B cell (primary cell): Measurements from ENCODE around the gene TRABD2B. TPM values are rescaled to one million over a fixed set of nuclear protein-coding genes. Genes with fewer than 3 reads are reported as not detected.

Source experiments
- ATAC-seq: fragments of 200-7000 bp; cut with Tn5 transposase; one replicate; pipeline ENCODE4 v1.10.0; 2021; ENCODE audit warnings: low read depth, mild to moderate bottlenecking, moderate number of reproducible peaks, moderate library complexity
- CTCF ChIA-PET: fragments of 350-600 bp; sonication (Branson Sonifier 250); formaldehyde crosslinking; loops from one replicate; lab custom pipeline; 2021; ENCODE audit warnings: antibody characterized with exemption, inconsistent platforms; lab: Charles Lee
- POLR2A ChIA-PET: fragments of 350-600 bp; sonication (Branson Sonifier 250); formaldehyde crosslinking; loops from one replicate; lab custom pipeline; 2021; ENCODE audit warnings: antibody characterized with exemption; lab: Charles Lee
- DNase-seq: peaks from one replicate; pipeline ENCODE4 v3.0.0; 2013
- H2AFZ ChIP-seq: 2 replicates; pipeline ENCODE4 v1.6.1; 2012; ENCODE audit warnings: mild to moderate bottlenecking, low read depth, low read length; ENCODE audit not compliant: insufficient read depth, poor library complexity, severe bottlenecking
- H3K27ac ChIP-seq, 2 donors: 1 replicate in 1 of 2; 2 replicates in 1 of 2; pipeline ENCODE4 v1.5.1; 2012 to 2013; ENCODE audit warnings: low read length in 2 of 2, mild to moderate bottlenecking in 2 of 2, moderate library complexity in 1 of 2
- H3K27me3 ChIP-seq, 4 experiments: fragments of 200-600 bp in 1 of 4; sonication (generic) in 1 of 4; replicated peaks in 1 of 4; 1 replicate in 2 of 4; 2 replicates in 2 of 4; pipeline versions ENCODE4 v1.6.1 to v1.7.0; 2013 to 2016; ENCODE audit warnings: low read length in 3 of 4, mild to moderate bottlenecking in 2 of 4, mixed read lengths in 1 of 4, moderate library complexity in 1 of 4; ENCODE audit not compliant: insufficient read depth in 4 of 4, control insufficient read depth in 3 of 4; ENCODE audit errors: control extremely low read depth in 1 of 4
- H3K36me3 ChIP-seq, 2 experiments: replicated peaks in 1 of 2; 1 replicate in 1 of 2; 2 replicates in 1 of 2; pipeline versions ENCODE4 v1.6.1 to v1.7.1; 2013; ENCODE audit warnings: low read length in 1 of 2; ENCODE audit not compliant: insufficient read depth in 2 of 2, control insufficient read depth in 1 of 2; ENCODE audit errors: control extremely low read depth in 1 of 2, extremely low read depth in 1 of 2
- H3K4me1 ChIP-seq, 2 donors: fragments of 200-600 bp in 1 of 2; sonication (generic) in 1 of 2; 1 replicate in 1 of 2; 2 replicates in 1 of 2; pipeline versions ENCODE4 v1.5.1 to v1.6.1; 2013 to 2017; ENCODE audit warnings: low read length in 2 of 2; ENCODE audit not compliant: control insufficient read depth in 2 of 2, insufficient read depth in 2 of 2
- H3K4me2 ChIP-seq: replicated peaks from 2 replicates; pipeline ENCODE3; 2012; ENCODE audit warnings: mild to moderate bottlenecking, low read depth, low read length; ENCODE audit not compliant: poor library complexity, severe bottlenecking
- H3K4me3 ChIP-seq, 5 experiments: fragments of 200-600 bp in 1 of 5; sonication (generic) in 1 of 5; 1 replicate in 3 of 5; 2 replicates in 2 of 5; pipeline versions ENCODE4 v1.5.1 to v1.7.0; 2011 to 2016; ENCODE audit warnings: low read length in 4 of 5, mild to moderate bottlenecking in 4 of 5, low read depth in 2 of 5, control low read depth in 1 of 5, moderate library complexity in 1 of 5; ENCODE audit not compliant: insufficient read depth in 1 of 5; ENCODE audit errors: control extremely low read depth in 1 of 5, extremely low read depth in 1 of 5
- H3K79me2 ChIP-seq: fragments of 200-600 bp; sonication (generic); one replicate; pipeline ENCODE4 v1.6.0; 2016; ENCODE audit warnings: low read length; ENCODE audit not compliant: control insufficient read depth, insufficient read depth
- H3K9ac ChIP-seq: fragments of 200-600 bp; sonication (generic); 2 replicates; pipeline ENCODE4 v1.6.1; 2017; ENCODE audit warnings: mild to moderate bottlenecking, low read length, moderate library complexity
- H3K9me3 ChIP-seq, 3 donors: one replicate each; pipeline versions ENCODE4 v1.6.1 to v1.7.1; 2013; ENCODE audit warnings: low read length in 2 of 3; ENCODE audit not compliant: control insufficient read depth in 2 of 3, insufficient read depth in 1 of 3; ENCODE audit errors: control extremely low read depth in 1 of 3
- H4K20me1 ChIP-seq: 2 replicates; pipeline ENCODE4 v1.6.0; 2012; ENCODE audit warnings: mild to moderate bottlenecking, low read length; ENCODE audit not compliant: insufficient read depth, control insufficient read depth, poor library complexity, severe bottlenecking
- H3K27ac Mint-ChIP-seq: one replicate; pipeline ENCODE4 v1.8.0; 2021; ENCODE audit warnings: mixed read lengths
- H3K27me3 Mint-ChIP-seq: one replicate; pipeline ENCODE4 v1.8.0; 2021; ENCODE audit warnings: mixed read lengths
- H3K4me1 Mint-ChIP-seq: one replicate; pipeline ENCODE4 v1.8.0; 2021; ENCODE audit warnings: mixed read lengths
- H3K4me3 Mint-ChIP-seq: one replicate; pipeline ENCODE4 v1.8.0; 2021; ENCODE audit warnings: mixed read lengths
- H3K9me3 Mint-ChIP-seq: one replicate; pipeline ENCODE4 v1.8.0; 2022; ENCODE audit warnings: mixed read lengths; ENCODE audit not compliant: insufficient read depth
- CTCF ChIP-seq: fragments of 200-600 bp; IDR thresholded peaks from one replicate; pipeline ENCODE4 v1.8.0; 2022; ENCODE audit warnings: antibody characterized with exemption, mild to moderate bottlenecking
- EZH2 ChIP-seq: IDR thresholded peaks from 2 replicates; pipeline ENCODE4 v1.6.1; 2012; ENCODE audit warnings: borderline replicate concordance, low read depth, mild to moderate bottlenecking, moderate library complexity, low read length; ENCODE audit not compliant: insufficient read depth, poor library complexity, severe bottlenecking
- WGBS: methylation state at CpG from one replicate; pipeline ENCODE4 v1.1.5; 2013; ENCODE audit warnings: missing lambda C conversion rate; ENCODE audit not compliant: insufficient coverage; 5-methylcytosine and 5-hydroxymethylcytosine counted together
- intact Hi-C: fragments of 100-400 bp; cut with micrococcal nuclease; formaldehyde crosslinking; loops from one replicate; pipeline ENCODE4 v1.10.0; 2022
- polyA plus RNA-seq: library from polyadenylated mRNA; depleted of rRNA; stranded (reverse); fragments of >200 nt; gene quantifications from 2 replicates; pipeline ENCODE4 v1.2.3, GENCODE V29; 2012
- total RNA-seq, 2 donors: library from RNA; stranded (reverse); fragments of 120-200 nt in 1 of 2; gene quantifications; 1 replicate in 1 of 2; 2 replicates in 1 of 2; pipeline versions ENCODE4 v1.2.3 to v1.2.4, GENCODE V29; 2013 to 2022

TRABD2B gene
- total and polyA plus RNA-seq, 2 donors (not counting 1 experiment from before 2014, with no cell fraction given) = not detected

DNA sequence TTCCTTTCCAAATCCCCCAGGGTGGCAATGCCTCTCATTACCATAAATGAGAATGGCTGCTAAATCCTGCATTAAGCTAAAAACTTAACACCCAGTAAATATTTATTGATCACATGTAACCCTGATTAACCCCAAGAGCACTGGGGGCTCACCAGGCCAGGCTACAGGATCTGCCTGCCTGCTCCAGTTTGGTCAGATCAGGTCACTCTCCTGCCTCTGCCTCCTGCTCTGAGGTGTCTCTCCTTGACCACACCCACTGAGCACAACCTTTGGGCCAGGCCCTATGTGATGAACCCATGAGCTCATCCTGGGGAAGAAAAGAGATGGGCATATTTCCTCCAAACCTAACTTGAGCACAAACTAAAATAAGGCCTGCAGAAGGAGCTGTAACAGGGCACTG is 93.5 kb downstream of the TRABD2B start:
- Histone ChIP-seq H3K4me3 (no peak overlapping the region), H4K20me1 (no peaks in the 10 kb centered on the region), H3K36me3 (no peaks in the 10 kb centered on the region), H3K4me2 (no peak overlapping the region), H3K9ac (no peak overlapping the region), H3K9me3 (no peaks in the 10 kb centered on the region), H3K4me1 (no peaks in the 10 kb centered on the region), H3K27ac (no peak overlapping the region), H2AFZ (no peak overlapping the region), H3K79me2 (no peaks in the 10 kb centered on the region), H3K27me3 (peaks cover 0 to 4% (median 0%) of the 10 kb centered on the region in 4 experiments)
- Mint-ChIP-seq H3K27ac (no peak overlapping the region), H3K4me3 (no peak overlapping the region), H3K27me3 (peaks cover 16% of the 10 kb centered on the region), H3K9me3 (no peaks in the 10 kb centered on the region), H3K4me1 (no peaks in the 10 kb centered on the region)
- DNase-seq (no peak), ATAC-seq (no peak)
- ChIA-PET POLR2A (no interaction called here), CTCF (no interaction called here)
- intact Hi-C loops = no loop called here
- TF ChIP-seq CTCF (no peak), EZH2 (no peak)

GRCh38 chr1:47901001-47901575 is 96.1 kb downstream of the TRABD2B start:
- Histone ChIP-seq H3K4me3 (no peak overlapping the region), H3K79me2 (no peaks in the 10 kb centered on the region), H3K36me3 (no peaks in the 10 kb centered on the region), H4K20me1 (no peaks in the 10 kb centered on the region), H3K9ac (no peak overlapping the region), H3K27me3 (peaks cover 0 to 4% (median 0%) of the 10 kb centered on the region in 4 experiments), H3K4me1 (no peaks in the 10 kb centered on the region), H2AFZ (no peak overlapping the region), H3K9me3 (no peaks in the 10 kb centered on the region), H3K27ac (no peak overlapping the region), H3K4me2 (no peak overlapping the region)
- DNase-seq (no peak), ATAC-seq (no peak)
- H3K27me3 Mint-ChIP-seq = peaks cover 10% of the 10 kb centered on the region
- POLR2A ChIA-PET = no interaction called here
- WGBS = 90% methylated on average over 2 of the region's 3 CpGs
- no peaks in the 10 kb centered on the region for H3K4me1 Mint-ChIP-seq
- H3K27ac Mint-ChIP-seq = no peak overlapping the region
- TF ChIP-seq EZH2 = no peak
- TF ChIP-seq CTCF = no peak
- CTCF ChIA-PET = no interaction called here
- no peak overlapping the region for H3K4me3 Mint-ChIP-seq
- intact Hi-C loops = no loop called here
- no peaks in the 10 kb centered on the region for H3K9me3 Mint-ChIP-seq
